HepG2 (cell line): ENCODE results near the gene LIPT1. TPM values are rescaled to one million over a fixed set of nuclear protein-coding genes. Genes with fewer than 3 reads are reported as not detected.

Experiments used
- ATAC-seq: fragments of 200-7000 bp; cut with Tn5 transposase; 3 replicates; pipeline ENCODE4 v1.9.1; 2020; ENCODE audit warnings: mild to moderate bottlenecking, moderate library complexity
- BruUV-seq: library from RNA; stranded (reverse); fragments of 400-500 nt; replicated peaks from 2 replicates; lab custom pipeline; 2021; lab: Mats Ljungman, UMichigan
- CTCF ChIA-PET: fragments of 300-600 bp; formaldehyde crosslinking; extraction: SDS; loops from one replicate; lab custom pipeline; 2021; ENCODE audit warnings: low total read pairs, inconsistent platforms, low intra/inter-chr PET ratio; lab: Yijun Ruan, JAX
- POLR2A ChIA-PET: fragments of 350-600 bp; sonication (Branson Sonifier 250); formaldehyde crosslinking; loops from one replicate; lab custom pipeline; 2020; ENCODE audit warnings: antibody characterized with exemption, inconsistent platforms; lab: Yijun Ruan, JAX
- DNase-seq: peaks from one replicate; pipeline ENCODE4 v3.0.0-alpha.2; 2015; ENCODE audit warnings: low spot score
- FAIRE-seq: peaks from 3 replicates; lab custom pipeline; 2011; peaks lifted over from hg19 to GRCh38; lab: Jason Lieb, UNC
- H2AFZ ChIP-seq: one replicate; pipeline ENCODE4 v1.6.1; 2011; ENCODE audit warnings: low read length, inconsistent platforms
- H3K27ac ChIP-seq: fragments of 300-600 bp; 3 replicates; pipeline ENCODE4 v1.8.0; 2011; ENCODE audit warnings: mixed run types, mild to moderate bottlenecking, mixed read lengths, low read length, inconsistent platforms; ENCODE audit not compliant: insufficient read depth; ENCODE audit errors: extremely low read length
- H3K27me3 ChIP-seq, 2 experiments: fragments of 200-600 bp in 1 of 2; 2 replicates in 1 of 2; 3 replicates in 1 of 2; pipeline versions ENCODE4 v1.6.0 to v1.8.0; 2011; ENCODE audit warnings: low read length in 2 of 2, mild to moderate bottlenecking in 2 of 2, moderate library complexity in 2 of 2, inconsistent platforms in 1 of 2; ENCODE audit not compliant: insufficient read depth in 2 of 2, control insufficient read depth in 1 of 2
- H3K36me3 ChIP-seq, 2 experiments: fragments of 200-600 bp in 1 of 2; replicated peaks in 1 of 2; 2 replicates in 1 of 2; 3 replicates in 1 of 2; pipeline versions ENCODE4 v1.5.1 to v1.8.0; 2011; ENCODE audit warnings: low read length in 2 of 2, inconsistent platforms in 1 of 2; ENCODE audit not compliant: insufficient read depth in 2 of 2, control insufficient read depth in 1 of 2
- H3K4me1 ChIP-seq: 2 replicates; pipeline ENCODE4 v1.5.1; 2012; ENCODE audit warnings: low read length, inconsistent platforms; ENCODE audit not compliant: insufficient read depth
- H3K4me2 ChIP-seq: 2 replicates; pipeline ENCODE4 v1.6.0; 2011; ENCODE audit warnings: low read depth, low read length, inconsistent platforms
- H3K4me3 ChIP-seq, 3 experiments: fragments of 200-600 bp in 1 of 3; sonication (generic), shearing (Covaris generic) in 1 of 3; replicated peaks in 1 of 3; 2 replicates each; pipeline ENCODE4 v1.5.1; 2011 to 2016; ENCODE audit warnings: low read length in 3 of 3, inconsistent platforms in 2 of 3, low read depth in 2 of 3, mild to moderate bottlenecking in 2 of 3, control low read depth in 1 of 3, mixed read lengths in 1 of 3; ENCODE audit not compliant: insufficient read depth in 1 of 3
- H3K79me2 ChIP-seq: one replicate; pipeline ENCODE4 v1.6.1; 2011; ENCODE audit warnings: low read length, inconsistent platforms; ENCODE audit not compliant: insufficient read depth
- H3K9ac ChIP-seq: 2 replicates; pipeline ENCODE4 v1.6.0; 2011; ENCODE audit warnings: mild to moderate bottlenecking, low read depth, low read length, inconsistent platforms; ENCODE audit not compliant: insufficient read depth
- H3K9me3 ChIP-seq: 2 replicates; pipeline ENCODE4 v1.5.1; 2012; ENCODE audit warnings: mild to moderate bottlenecking, low read length
- H4K20me1 ChIP-seq: 2 replicates; pipeline ENCODE4 v1.6.0; 2011; ENCODE audit warnings: inconsistent platforms, mild to moderate bottlenecking, low read length, moderate library complexity; ENCODE audit not compliant: insufficient read depth
- ATF7 ChIP-seq, 2 experiments: fragments of 450-650 bp in 1 of 2; sonication (generic) in 1 of 2; formaldehyde crosslinking in 1 of 2; IDR thresholded peaks; 2 replicates each; pipeline versions ENCODE4 v1.4.0 to v1.6.1; 2016 to 2020; ENCODE audit warnings: antibody characterized with exemption in 1 of 2, mild to moderate bottlenecking in 1 of 2, missing genetic modification reagents in 1 of 2
- DDIT3 ChIP-seq: sonication (generic); formaldehyde crosslinking; IDR thresholded peaks from 2 replicates; pipeline ENCODE4 v1.4.0; 2020; ENCODE audit warnings: mild to moderate bottlenecking, missing genetic modification reagents
- ETV5 ChIP-seq: IDR thresholded peaks from 2 replicates; pipeline ENCODE4 v1.6.1; 2018; ENCODE audit warnings: missing biosample characterization, missing genetic modification reagents, inconsistent platforms, borderline replicate concordance
- GFI1 ChIP-seq: sonication (generic); formaldehyde crosslinking; IDR thresholded peaks from 2 replicates; pipeline ENCODE4 v1.5.0; 2020; ENCODE audit warnings: missing genetic modification reagents, mild to moderate bottlenecking, borderline replicate concordance
- LBX2 ChIP-seq: sonication (generic); formaldehyde crosslinking; IDR thresholded peaks from 2 replicates; pipeline ENCODE4 v1.5.0; 2020; ENCODE audit warnings: missing genetic modification reagents, mild to moderate bottlenecking, borderline replicate concordance
- MLLT10 ChIP-seq: sonication (generic); formaldehyde crosslinking; IDR thresholded peaks from 2 replicates; pipeline ENCODE4 v1.4.0; 2020; ENCODE audit warnings: missing genetic modification reagents
- MYC ChIP-seq: sonication (generic); formaldehyde crosslinking; IDR thresholded peaks from 2 replicates; pipeline ENCODE4 v1.9.0; 2021; ENCODE audit warnings: missing genetic modification reagents, borderline replicate concordance
- RFX1 ChIP-seq: fragments of 450-650 bp; IDR thresholded peaks from 2 replicates; pipeline ENCODE4 v1.6.1; 2017
- SKIL ChIP-seq: sonication (generic); formaldehyde crosslinking; IDR thresholded peaks from 2 replicates; pipeline ENCODE4 v1.8.0; 2022; ENCODE audit warnings: missing genetic modification reagents, mild to moderate bottlenecking, moderate library complexity, borderline replicate concordance
- ZBTB21 ChIP-seq: sonication (generic); formaldehyde crosslinking; IDR thresholded peaks from 2 replicates; pipeline ENCODE4 v1.4.0; 2020; ENCODE audit warnings: missing genetic modification reagents
- ZBTB25 ChIP-seq: IDR thresholded peaks from 2 replicates; pipeline ENCODE4 v1.6.1; 2018; ENCODE audit warnings: missing genetic modification reagents
- ZBTB33 ChIP-seq: sonication (generic); formaldehyde crosslinking; IDR thresholded peaks from 2 replicates; pipeline ENCODE4 v1.4.0; 2020; ENCODE audit warnings: missing genetic modification reagents
- ZC3H13 ChIP-seq: sonication (generic); formaldehyde crosslinking; IDR thresholded peaks from 2 replicates; pipeline ENCODE4 v1.8.1; 2023; ENCODE audit warnings: mild to moderate bottlenecking, missing genetic modification reagents, moderate library complexity
- ZNF10 ChIP-seq: sonication (generic); formaldehyde crosslinking; IDR thresholded peaks from 2 replicates; pipeline ENCODE4 v1.4.0; 2020; ENCODE audit warnings: mild to moderate bottlenecking, low read depth, missing genetic modification reagents, borderline replicate concordance
- ZNF143 ChIP-seq: sonication (generic); formaldehyde crosslinking; IDR thresholded peaks from 2 replicates; pipeline ENCODE4 v1.4.0; 2020; ENCODE audit warnings: missing genetic modification reagents
- ZNF18 ChIP-seq: sonication (generic); formaldehyde crosslinking; IDR thresholded peaks from 2 replicates; pipeline ENCODE4 v1.8.0; 2022; ENCODE audit warnings: mild to moderate bottlenecking, missing genetic modification reagents; ENCODE audit not compliant: insufficient replicate concordance
- ZNF256 ChIP-seq: sonication (generic); formaldehyde crosslinking; conservative IDR thresholded peaks from 2 replicates; pipeline ENCODE4 v1.4.0; 2020; ENCODE audit warnings: missing genetic modification reagents
- ZNF678 ChIP-seq: sonication (generic); formaldehyde crosslinking; IDR thresholded peaks from 2 replicates; pipeline ENCODE4 v1.4.0; 2020; ENCODE audit warnings: mild to moderate bottlenecking, missing genetic modification reagents
- WGBS: methylation state at CpG from one replicate; pipeline ENCODE4 v1.1.6; 2017; ENCODE audit warnings: low lambda C conversion rate; 5-methylcytosine and 5-hydroxymethylcytosine counted together
- in situ Hi-C: cut with HindIII; loops from 2 replicates; pipeline ENCODE4 v1.10.0; 2017; ENCODE audit warnings: low pct_unique_long_range_greater_than_20kb; ENCODE audit not compliant: extremely low pct_ligation_motif_present
- intact Hi-C: fragments of 100-400 bp; cut with micrococcal nuclease; formaldehyde crosslinking; loops from one replicate; pipeline ENCODE4 v1.10.0; 2022; ENCODE audit not compliant: unreplicated experiment
- polyA plus RNA-seq, 8 experiments: library from polyadenylated mRNA; depleted of rRNA in 3 of 8; stranded (reverse) in 7 of 8; unstranded in 1 of 8; fragments of >200 nt; fragmentation: Illumina TruSeq in 4 of 8; extraction: Trizol in 4 of 8; gene quantifications; 2 replicates each; pipeline versions ENCODE4 v1.2.1 to v1.2.3, GENCODE V29; 2011 to 2016; ENCODE audit warnings: low read depth in 4 of 8, missing spikeins in 1 of 8, mixed read lengths in 1 of 8; ENCODE audit not compliant: insufficient read depth in 1 of 8
- total RNA-seq, 5 experiments: library from RNA; depleted of rRNA; stranded (reverse); fragments of >200 nt; fragmentation: Illumina TruSeq; extraction: Trizol; gene quantifications; 2 replicates each; pipeline ENCODE4 v1.2.3, GENCODE V29; 2016; ENCODE audit warnings: low read depth in 1 of 5

LIPT1 gene
- total and polyA plus RNA-seq, 2 of the 13 experiments (the other 11 are each of a cell fraction or from before 2014, with no cell fraction given), result 8.0 to 9.6 TPM

GRCh38 chr2:99169534-99169933 is 14.8 kb downstream of the LIPT1 start:
- ChIA-PET CTCF (no interaction called here), POLR2A (no interaction called here)
- intact Hi-C loops (no loop called here), in situ Hi-C loops (no loop called here)
- H3K9me3 ChIP-seq, result no peaks in the 10 kb centered on the region
- FAIRE-seq (no peak), ATAC-seq (no peak), DNase-seq (no peak)
- H3K27me3 ChIP-seq, result no peaks in the 10 kb centered on the region
- 84% methylated on average over 1 of the region's 1 CpG for WGBS
- H3K79me2 ChIP-seq, result no peaks in the 10 kb centered on the region
- no peaks in the 10 kb centered on the region for H3K4me1 ChIP-seq
- no peak overlapping the region for H2AFZ ChIP-seq
- H3K9ac ChIP-seq, result no peak overlapping the region
- BruUV-seq, result no TSS peak
- no peak overlapping the region for H3K4me2 ChIP-seq
- H3K27ac ChIP-seq, result no peak overlapping the region
- H3K36me3 ChIP-seq, result peaks cover 11 to 39% of the 10 kb centered on the region in 2 experiments
- no peak overlapping the region for H3K4me3 ChIP-seq
- TF ChIP-seq ETV5 (CRISPR knock-in tag), result no peak
- TF ChIP-seq DDIT3 (CRISPR knock-in tag), result no peak
- no peak for TF ChIP-seq SKIL (CRISPR knock-in tag)
- TF ChIP-seq LBX2 (CRISPR knock-in tag), result no peak
- no peak for TF ChIP-seq ZBTB25 (CRISPR knock-in tag)
- TF ChIP-seq ZNF18, result no peak
- no peak for TF ChIP-seq ZNF256 (CRISPR knock-in tag)
- TF ChIP-seq ZNF143 (CRISPR knock-in tag), result no peak
- no peak for TF ChIP-seq GFI1 (CRISPR knock-in tag)
- TF ChIP-seq MLLT10 (CRISPR knock-in tag), result no peak
- TF ChIP-seq ZNF10 (CRISPR knock-in tag), result no peak
- no peak for TF ChIP-seq ATF7 (IDR thresholded peaks at IDR 0.05)
- TF ChIP-seq ATF7 (CRISPR knock-in tag; IDR thresholded peaks at IDR 0.05), result no peak
- no peak for TF ChIP-seq RFX1
- TF ChIP-seq ZNF678, result no peak
- TF ChIP-seq MYC (CRISPR knock-in tag), result no peak
- TF ChIP-seq ZBTB33, result no peak
- no peak for TF ChIP-seq ZBTB21 (CRISPR knock-in tag)
- no peak for TF ChIP-seq ZC3H13 (CRISPR knock-in tag)
- no peaks in the 10 kb centered on the region for H4K20me1 ChIP-seq
